Coronary artery (tissue), 2 donors: ENCODE measurements around the gene CATSPERZ.

ENCODE experiments used
- DNase-seq: peaks from one replicate; pipeline ENCODE4 v3.0.0-alpha.2; 2017; ENCODE audit warnings: low spot score
- H3K27ac ChIP-seq, 2 donors: fragments of 200-600 bp; sonication (generic); one replicate each; pipeline ENCODE4 v1.5.1; 2016 to 2019
- H3K4me3 ChIP-seq: fragments of 200-600 bp; sonication (generic); 2 replicates; pipeline ENCODE4 v1.5.1; 2016; ENCODE audit warnings: mild to moderate bottlenecking, moderate library complexity
- CTCF ChIP-seq: fragments of 200-600 bp; sonication (generic); IDR thresholded peaks from one replicate; pipeline ENCODE4 v1.5.1; 2019; ENCODE audit warnings: antibody characterized with exemption

CATSPERZ gene

GRCh38 chr11:64269540-64270220 is 30.5 kb upstream of the CATSPERZ start:
- TF ChIP-seq CTCF: no peak
- peak; percentile 99 for DNase-seq
- Histone ChIP-seq H3K4me3 (peak overlapping the region; percentile 85), H3K27ac (peak overlapping the region; percentile 85 to 98)

GRCh38 chr11:64275031-64275800 is 24.9 kb upstream of the CATSPERZ start:
- DNase-seq: no peak
- TF ChIP-seq CTCF: no peak
- H3K27ac ChIP-seq: no peak overlapping the region
- no peak overlapping the region for H3K4me3 ChIP-seq

GRCh38 chr11:64275841-64276240 is 24.3 kb upstream of the CATSPERZ start:
- H3K4me3 ChIP-seq: no peak overlapping the region
- no peak for DNase-seq
- no peak overlapping the region for H3K27ac ChIP-seq
- TF ChIP-seq CTCF: no peak

GRCh38 chr11:64276653-64277431 is 23.3 kb upstream of the CATSPERZ start:
- Histone ChIP-seq H3K27ac (no peak overlapping the region), H3K4me3 (no peak overlapping the region)
- no peak for TF ChIP-seq CTCF
- no peak for DNase-seq

- no peak for DNase-seq
- TF ChIP-seq CTCF: no peak
- no peak overlapping the region for H3K4me3 ChIP-seq
- H3K27ac ChIP-seq: no peak overlapping the region
Observed at GRCh38 chr11:64278576-64279190, 21.5 kb upstream of the CATSPERZ start.

- DNase-seq: no peak
- no peak overlapping the region for H3K27ac ChIP-seq
- H3K4me3 ChIP-seq: no peak overlapping the region
- TF ChIP-seq CTCF: no peak
Observed at GRCh38 chr11:64281957-64282770, 18.0 kb upstream of the CATSPERZ start.
